ENCODE results near the gene DYNC2LI1.

Gene DYNC2LI1

DNA sequence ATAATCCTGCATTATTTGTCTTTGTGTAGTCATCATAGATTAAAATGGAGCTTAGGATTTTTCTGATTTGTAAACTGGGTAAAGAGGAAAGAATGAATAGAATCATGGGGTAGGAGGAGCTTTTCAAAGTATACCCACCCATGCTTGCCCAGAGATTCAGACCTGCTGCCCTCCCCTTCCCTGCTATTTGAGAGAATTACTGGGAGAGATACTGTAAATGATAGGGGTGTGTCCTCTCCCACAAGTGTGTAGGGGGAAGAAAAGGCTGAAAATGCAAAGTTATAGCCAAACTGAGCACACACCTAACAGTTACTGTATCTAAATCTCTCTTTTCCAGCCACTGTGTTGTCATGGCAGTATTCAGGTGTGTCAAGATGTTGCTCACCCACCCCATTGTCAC, 21.5 kb upstream of the DYNC2LI1 start:
- Histone ChIP-seq H2AFZ (ENCODE audit: low read depth) (no peak overlapping the region), H4K20me1 (ENCODE audit: insufficient read depth) (no peaks in the 10 kb centered on the region), H3K4me2 (no peak overlapping the region), H3K36me3 (ENCODE audit: insufficient read depth) (no peaks in the 10 kb centered on the region), H3K27ac (no peak overlapping the region), H3K79me2 (ENCODE audit: insufficient read depth, low read depth) (no peaks in the 10 kb centered on the region), H3K4me1 (ENCODE audit: low read depth, poor library complexity, severe bottlenecking) (no peaks in the 10 kb centered on the region), H3K4me3 (IDR thresholded peaks at IDR 0.05; ENCODE audit: insufficient read depth, low read depth, low read length) (no peak overlapping the region), H3K27me3 (ENCODE audit: insufficient read depth, low read depth) (no peaks in the 10 kb centered on the region), H3K9ac (no peak overlapping the region)
- TF ChIP-seq, protein P1, sequence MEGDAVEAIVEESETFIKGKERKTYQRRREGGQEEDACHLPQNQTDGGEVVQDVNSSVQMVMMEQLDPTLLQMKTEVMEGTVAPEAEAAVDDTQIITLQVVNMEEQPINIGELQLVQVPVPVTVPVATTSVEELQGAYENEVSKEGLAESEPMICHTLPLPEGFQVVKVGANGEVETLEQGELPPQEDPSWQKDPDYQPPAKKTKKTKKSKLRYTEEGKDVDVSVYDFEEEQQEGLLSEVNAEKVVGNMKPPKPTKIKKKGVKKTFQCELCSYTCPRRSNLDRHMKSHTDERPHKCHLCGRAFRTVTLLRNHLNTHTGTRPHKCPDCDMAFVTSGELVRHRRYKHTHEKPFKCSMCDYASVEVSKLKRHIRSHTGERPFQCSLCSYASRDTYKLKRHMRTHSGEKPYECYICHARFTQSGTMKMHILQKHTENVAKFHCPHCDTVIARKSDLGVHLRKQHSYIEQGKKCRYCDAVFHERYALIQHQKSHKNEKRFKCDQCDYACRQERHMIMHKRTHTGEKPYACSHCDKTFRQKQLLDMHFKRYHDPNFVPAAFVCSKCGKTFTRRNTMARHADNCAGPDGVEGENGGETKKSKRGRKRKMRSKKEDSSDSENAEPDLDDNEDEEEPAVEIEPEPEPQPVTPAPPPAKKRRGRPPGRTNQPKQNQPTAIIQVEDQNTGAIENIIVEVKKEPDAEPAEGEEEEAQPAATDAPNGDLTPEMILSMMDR (conservative IDR thresholded peaks at IDR 0.05; ENCODE audit: low read depth, low read length): no peak

DNA sequence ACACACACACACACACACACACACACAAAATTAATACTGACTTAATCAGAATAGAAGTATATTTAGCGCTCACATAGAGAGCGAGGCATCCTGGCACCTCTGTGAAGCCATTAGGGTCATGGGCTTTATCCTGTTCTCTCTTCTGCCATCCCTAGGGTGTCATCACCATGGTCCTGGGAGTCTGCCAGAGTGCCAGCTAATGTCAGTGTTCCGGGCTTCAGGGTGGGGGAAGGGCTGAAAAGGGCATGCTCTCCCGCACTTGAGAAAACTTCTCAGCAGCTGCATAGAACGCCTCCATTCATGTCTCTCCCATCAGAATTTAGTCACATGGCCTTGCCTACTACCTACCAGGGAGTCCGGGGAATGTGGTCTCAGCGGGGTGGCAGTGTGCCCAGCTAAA, 19.7 kb upstream of the DYNC2LI1 start:
- Histone ChIP-seq H4K20me1 (ENCODE audit: insufficient read depth) (no peaks in the 10 kb centered on the region), H3K36me3 (ENCODE audit: insufficient read depth) (no peaks in the 10 kb centered on the region), H3K79me2 (ENCODE audit: insufficient read depth, low read depth) (no peaks in the 10 kb centered on the region), H3K27me3 (ENCODE audit: insufficient read depth, low read depth) (no peaks in the 10 kb centered on the region), H3K9ac (no peak overlapping the region), H3K4me3 (IDR thresholded peaks at IDR 0.05; ENCODE audit: insufficient read depth, low read depth, low read length) (no peak overlapping the region), H3K4me1 (ENCODE audit: low read depth, poor library complexity, severe bottlenecking) (no peaks in the 10 kb centered on the region), H3K4me2 (no peak overlapping the region), H2AFZ (ENCODE audit: low read depth) (no peak overlapping the region), H3K27ac (no peak overlapping the region)
- TF ChIP-seq, protein P1 (conservative IDR thresholded peaks at IDR 0.05; ENCODE audit: low read depth, low read length): no peak

DNA sequence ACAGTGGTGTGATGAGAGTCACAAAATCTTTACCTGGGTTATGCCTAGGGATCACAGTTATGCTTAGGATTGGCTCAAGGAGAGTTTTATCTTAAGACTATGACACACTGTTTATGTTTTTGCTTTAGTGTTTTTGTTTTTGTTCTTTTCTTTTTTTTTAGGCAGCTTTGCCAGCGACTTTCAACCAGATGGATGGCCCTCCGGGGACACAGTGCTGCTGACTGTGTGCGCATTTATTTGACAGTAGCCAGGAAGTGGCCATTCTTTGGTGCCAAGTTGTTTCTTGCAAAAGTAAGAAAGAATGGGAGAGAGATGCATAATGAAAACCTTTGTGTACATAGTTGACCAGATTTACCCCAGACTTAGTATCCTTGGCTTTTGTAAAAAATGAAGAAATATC, 15.1 kb upstream of the DYNC2LI1 start:
- Histone ChIP-seq H3K79me2 (ENCODE audit: insufficient read depth, low read depth) (no peaks in the 10 kb centered on the region), H2AFZ (ENCODE audit: low read depth) (no peak overlapping the region), H3K4me3 (IDR thresholded peaks at IDR 0.05; ENCODE audit: insufficient read depth, low read depth, low read length) (no peak overlapping the region), H3K27ac (no peak overlapping the region), H3K27me3 (ENCODE audit: insufficient read depth, low read depth) (no peaks in the 10 kb centered on the region), H3K9ac (no peak overlapping the region), H3K36me3 (ENCODE audit: insufficient read depth) (no peaks in the 10 kb centered on the region), H4K20me1 (ENCODE audit: insufficient read depth) (no peaks in the 10 kb centered on the region), H3K4me1 (ENCODE audit: low read depth, poor library complexity, severe bottlenecking) (no peaks in the 10 kb centered on the region), H3K4me2 (no peak overlapping the region)
- TF ChIP-seq, protein P1 (conservative IDR thresholded peaks at IDR 0.05; ENCODE audit: low read depth, low read length): no peak

DNA sequence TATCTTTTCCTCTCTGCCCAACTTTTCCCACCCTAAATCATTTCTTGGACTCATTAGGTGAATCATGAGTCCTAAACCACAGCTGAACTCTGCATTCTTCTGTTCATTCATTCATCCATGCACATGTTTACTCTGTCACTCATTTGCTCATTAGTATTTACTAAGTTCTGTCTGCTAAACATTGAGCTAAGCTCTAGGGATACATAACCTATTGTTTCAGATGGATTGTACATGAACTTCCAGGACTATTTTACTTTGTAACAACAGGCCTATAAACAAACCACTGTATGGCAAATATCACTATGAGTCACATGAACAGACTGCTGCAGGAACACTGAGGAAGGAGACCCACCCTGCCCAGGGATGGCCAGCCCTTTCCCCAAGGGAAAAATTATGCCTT, 14.6 kb upstream of the DYNC2LI1 start:
- Histone ChIP-seq H3K4me3 (IDR thresholded peaks at IDR 0.05; ENCODE audit: insufficient read depth, low read depth, low read length) (no peak overlapping the region), H3K4me1 (ENCODE audit: low read depth, poor library complexity, severe bottlenecking) (no peaks in the 10 kb centered on the region), H3K27ac (no peak overlapping the region), H3K79me2 (ENCODE audit: insufficient read depth, low read depth) (no peaks in the 10 kb centered on the region), H3K9ac (no peak overlapping the region), H2AFZ (ENCODE audit: low read depth) (no peak overlapping the region), H4K20me1 (ENCODE audit: insufficient read depth) (no peaks in the 10 kb centered on the region), H3K27me3 (ENCODE audit: insufficient read depth, low read depth) (no peaks in the 10 kb centered on the region), H3K36me3 (ENCODE audit: insufficient read depth) (no peaks in the 10 kb centered on the region), H3K4me2 (no peak overlapping the region)
- TF ChIP-seq, protein P1 (conservative IDR thresholded peaks at IDR 0.05; ENCODE audit: low read depth, low read length): no peak

DNA sequence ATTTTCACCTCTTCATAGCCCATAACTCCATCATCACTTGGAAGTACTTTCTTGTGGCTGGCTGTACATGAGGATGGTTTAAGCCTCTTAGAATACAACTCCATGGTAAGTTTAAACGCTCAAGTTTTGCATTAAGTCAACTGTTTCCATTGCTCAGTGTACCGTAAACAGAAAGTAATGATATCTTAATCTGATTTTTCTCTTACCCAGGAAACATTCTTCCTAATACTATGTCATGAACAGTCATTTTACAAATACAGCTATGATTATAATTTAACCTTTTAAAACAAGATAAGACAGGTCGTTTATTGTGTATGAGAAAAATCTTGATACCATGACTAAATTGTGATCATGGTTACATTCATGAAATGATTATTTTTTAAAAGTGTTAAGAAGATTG, 11.6 kb upstream of the DYNC2LI1 start:
- Histone ChIP-seq H3K27me3 (ENCODE audit: insufficient read depth, low read depth) (no peaks in the 10 kb centered on the region), H3K9ac (no peak overlapping the region), H2AFZ (ENCODE audit: low read depth) (no peak overlapping the region), H3K4me2 (no peak overlapping the region), H3K4me3 (IDR thresholded peaks at IDR 0.05; ENCODE audit: insufficient read depth, low read depth, low read length) (no peak overlapping the region), H3K27ac (no peak overlapping the region), H3K79me2 (ENCODE audit: insufficient read depth, low read depth) (no peaks in the 10 kb centered on the region), H4K20me1 (ENCODE audit: insufficient read depth) (no peaks in the 10 kb centered on the region), H3K4me1 (ENCODE audit: low read depth, poor library complexity, severe bottlenecking) (no peaks in the 10 kb centered on the region), H3K36me3 (ENCODE audit: insufficient read depth) (no peaks in the 10 kb centered on the region)
- TF ChIP-seq, protein P1 (conservative IDR thresholded peaks at IDR 0.05; ENCODE audit: low read depth, low read length): no peak

All from KMS-11 (cell line).